Right atrium auricular region (tissue), 2 donors: ENCODE measurements around the gene KLHL26. TPM values are rescaled to one million over a fixed set of nuclear protein-coding genes. Genes with fewer than 3 reads are reported as not detected.
A peak's percentile ranks its signal among the peaks of the same experiment; 100 is the strongest.

Experiments
- DNase-seq: peaks from one replicate; pipeline ENCODE4 v3.0.0-alpha.2; 2019; ENCODE audit warnings: low spot score
- H3K27ac ChIP-seq, 2 donors: fragments of 200-600 bp; sonication (generic); 1 replicate in 1 of 2; 2 replicates in 1 of 2; pipeline ENCODE4 v1.5.1; 2016 to 2019
- H3K27me3 ChIP-seq, 2 donors: fragments of 200-600 bp; sonication (generic); one replicate each; pipeline versions ENCODE4 v1.5.1 to v1.6.0; 2017 to 2019
- H3K36me3 ChIP-seq: fragments of 200-600 bp; sonication (generic); one replicate; pipeline ENCODE4 v1.5.1; 2016
- H3K4me1 ChIP-seq, 2 donors: fragments of 200-600 bp; sonication (generic); one replicate each; pipeline versions ENCODE4 v1.5.1 to v1.6.0; 2017 to 2019
- H3K4me3 ChIP-seq, 2 donors: fragments of 200-600 bp; sonication (generic); 1 replicate in 1 of 2; 2 replicates in 1 of 2; pipeline ENCODE4 v1.5.1; 2017 to 2019; ENCODE audit warnings: mild to moderate bottlenecking in 1 of 2, moderate library complexity in 1 of 2
- H3K9me3 ChIP-seq, 2 donors: fragments of 200-600 bp; sonication (generic); one replicate each; pipeline ENCODE4 v1.5.1; 2019
- total RNA-seq, 2 donors: library from RNA; depleted of rRNA; stranded (reverse); fragments of >200 nt; gene quantifications; one replicate each; pipeline ENCODE4 v1.1.0, GENCODE V29; 2016
- TF ChIP-seq, protein P1 (sequence below), 2 donors: fragments of 200-600 bp; sonication (generic); IDR thresholded peaks; one replicate each; pipeline ENCODE4 v1.5.1; 2019; ENCODE audit warnings: antibody characterized with exemption in 2 of 2

KLHL26 gene
- total RNA-seq, 2 donors from 2014 or later, result 5.7 to 11.3 TPM

DNA sequence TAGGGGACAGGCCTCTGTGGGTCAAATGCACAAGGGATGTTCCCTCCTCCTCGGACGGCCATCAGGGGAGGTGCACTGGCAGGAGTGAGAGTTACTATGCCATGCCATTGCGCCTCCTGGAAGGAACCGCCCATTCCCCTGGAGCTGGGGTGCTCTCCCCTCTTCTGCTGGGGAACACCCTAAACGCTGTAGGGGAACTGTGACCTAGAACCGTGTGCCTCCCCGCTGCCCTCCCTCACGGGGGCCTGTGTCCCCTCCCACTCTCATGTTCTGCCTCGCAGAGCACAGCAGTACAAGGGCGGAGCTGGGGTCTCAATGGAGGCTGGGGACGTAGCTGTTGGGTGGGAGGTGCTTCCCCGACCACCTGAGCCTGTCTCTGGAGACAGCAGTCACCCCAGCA, 29.5 kb downstream of the KLHL26 start:
- Histone ChIP-seq H3K27ac (peak overlapping the region; percentile 79 to 85), H3K4me1 (peaks cover 0 to 32% of the 10 kb centered on the region in 2 donors), H3K9me3 (no peaks in the 10 kb centered on the region), H3K36me3 (peaks cover 27% of the 10 kb centered on the region), H3K4me3 (no peak overlapping the region), H3K27me3 (no peaks in the 10 kb centered on the region)
- no peak for DNase-seq
- TF ChIP-seq, protein P1, sequence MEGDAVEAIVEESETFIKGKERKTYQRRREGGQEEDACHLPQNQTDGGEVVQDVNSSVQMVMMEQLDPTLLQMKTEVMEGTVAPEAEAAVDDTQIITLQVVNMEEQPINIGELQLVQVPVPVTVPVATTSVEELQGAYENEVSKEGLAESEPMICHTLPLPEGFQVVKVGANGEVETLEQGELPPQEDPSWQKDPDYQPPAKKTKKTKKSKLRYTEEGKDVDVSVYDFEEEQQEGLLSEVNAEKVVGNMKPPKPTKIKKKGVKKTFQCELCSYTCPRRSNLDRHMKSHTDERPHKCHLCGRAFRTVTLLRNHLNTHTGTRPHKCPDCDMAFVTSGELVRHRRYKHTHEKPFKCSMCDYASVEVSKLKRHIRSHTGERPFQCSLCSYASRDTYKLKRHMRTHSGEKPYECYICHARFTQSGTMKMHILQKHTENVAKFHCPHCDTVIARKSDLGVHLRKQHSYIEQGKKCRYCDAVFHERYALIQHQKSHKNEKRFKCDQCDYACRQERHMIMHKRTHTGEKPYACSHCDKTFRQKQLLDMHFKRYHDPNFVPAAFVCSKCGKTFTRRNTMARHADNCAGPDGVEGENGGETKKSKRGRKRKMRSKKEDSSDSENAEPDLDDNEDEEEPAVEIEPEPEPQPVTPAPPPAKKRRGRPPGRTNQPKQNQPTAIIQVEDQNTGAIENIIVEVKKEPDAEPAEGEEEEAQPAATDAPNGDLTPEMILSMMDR (IDR thresholded peaks at IDR 0.05), result no peak

DNA sequence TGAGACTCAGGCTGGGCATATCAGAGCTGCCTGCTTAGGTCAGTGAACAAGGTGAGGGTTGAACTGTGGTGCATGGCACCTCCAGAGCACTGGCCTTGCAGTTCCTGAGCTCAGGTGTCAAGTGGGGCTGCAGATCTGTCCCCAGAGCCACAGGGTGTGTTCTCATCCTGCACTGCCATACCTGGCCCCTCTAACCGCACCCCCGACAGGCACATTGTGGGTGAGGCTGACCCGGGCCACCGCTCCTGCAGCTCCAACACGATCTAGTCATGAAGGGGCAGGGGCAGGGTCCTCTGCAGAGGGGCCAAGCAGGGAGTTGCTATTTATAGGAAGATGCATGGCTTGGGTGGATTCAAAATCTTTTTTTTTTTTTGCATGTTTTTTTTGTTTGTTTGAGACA, 30.0 kb downstream of the KLHL26 start:
- peaks cover 0 to 35% of the 10 kb centered on the region in 2 donors for H3K4me1 ChIP-seq
- H3K4me3 ChIP-seq, result no peak overlapping the region
- peaks cover 27% of the 10 kb centered on the region for H3K36me3 ChIP-seq

DNA sequence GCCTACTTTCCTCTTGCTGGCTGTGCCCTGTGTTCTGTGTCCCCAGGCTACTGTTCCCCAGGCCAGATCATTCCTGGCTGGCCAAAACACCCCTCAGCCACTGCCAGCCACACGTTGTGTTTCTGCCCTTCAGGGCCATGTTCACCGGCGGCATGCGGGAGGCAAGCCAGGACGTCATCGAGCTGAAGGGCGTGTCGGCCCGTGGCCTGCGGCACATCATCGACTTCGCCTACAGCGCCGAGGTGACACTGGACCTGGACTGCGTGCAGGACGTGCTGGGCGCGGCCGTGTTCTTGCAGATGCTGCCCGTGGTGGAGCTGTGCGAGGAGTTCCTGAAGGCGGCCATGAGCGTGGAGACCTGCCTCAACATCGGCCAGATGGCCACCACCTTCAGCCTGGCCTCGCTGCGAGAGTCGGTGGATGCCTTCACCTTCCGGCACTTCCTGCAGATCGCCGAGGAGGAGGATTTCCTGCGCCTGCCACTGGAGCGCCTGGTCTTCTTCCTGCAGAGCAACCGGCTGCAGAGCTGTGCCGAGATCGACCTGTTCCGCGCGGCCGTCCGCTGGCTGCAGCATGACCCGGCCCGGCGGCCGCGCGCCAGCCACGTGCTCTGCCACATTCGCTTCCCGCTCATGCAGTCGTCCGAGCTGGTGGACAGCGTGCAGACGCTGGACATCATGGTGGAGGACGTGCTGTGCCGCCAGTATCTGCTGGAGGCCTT, 30.9 kb downstream of the KLHL26 start:
- peaks cover 27% of the 10 kb centered on the region for H3K36me3 ChIP-seq

More for the DNA sequence above, 30.0 kb downstream of the KLHL26 start:
- Histone ChIP-seq H3K27me3 (no peaks in the 10 kb centered on the region), H3K27ac (peak overlapping the region; percentile 79 to 85), H3K9me3 (no peaks in the 10 kb centered on the region)
- no peak for DNase-seq
- TF ChIP-seq, protein P1 (IDR thresholded peaks at IDR 0.05), result no peak

DNA sequence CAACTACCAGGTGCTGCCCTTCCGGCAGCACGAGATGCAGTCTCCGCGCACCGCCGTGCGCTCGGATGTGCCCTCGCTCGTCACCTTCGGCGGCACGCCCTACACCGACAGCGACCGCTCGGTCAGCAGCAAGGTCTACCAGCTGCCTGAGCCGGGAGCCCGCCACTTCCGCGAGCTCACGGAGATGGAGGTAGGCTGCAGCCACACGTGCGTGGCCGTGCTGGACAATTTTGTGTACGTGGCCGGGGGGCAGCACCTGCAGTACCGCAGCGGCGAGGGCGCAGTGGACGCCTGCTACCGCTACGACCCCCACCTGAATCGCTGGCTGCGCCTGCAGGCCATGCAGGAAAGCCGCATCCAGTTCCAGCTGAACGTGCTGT, 31.4 kb downstream of the KLHL26 start:
- TF ChIP-seq, protein P1 (IDR thresholded peaks at IDR 0.05), result no peak

More for the DNA sequence above, 30.9 kb downstream of the KLHL26 start:
- Histone ChIP-seq H3K4me3 (no peak overlapping the region), H3K9me3 (no peaks in the 10 kb centered on the region), H3K27me3 (no peaks in the 10 kb centered on the region), H3K27ac (no peak overlapping the region), H3K4me1 (peaks cover 0 to 42% of the 10 kb centered on the region in 2 donors)
- DNase-seq, result no peak
- TF ChIP-seq, protein P1 (IDR thresholded peaks at IDR 0.05), result no peak

DNA sequence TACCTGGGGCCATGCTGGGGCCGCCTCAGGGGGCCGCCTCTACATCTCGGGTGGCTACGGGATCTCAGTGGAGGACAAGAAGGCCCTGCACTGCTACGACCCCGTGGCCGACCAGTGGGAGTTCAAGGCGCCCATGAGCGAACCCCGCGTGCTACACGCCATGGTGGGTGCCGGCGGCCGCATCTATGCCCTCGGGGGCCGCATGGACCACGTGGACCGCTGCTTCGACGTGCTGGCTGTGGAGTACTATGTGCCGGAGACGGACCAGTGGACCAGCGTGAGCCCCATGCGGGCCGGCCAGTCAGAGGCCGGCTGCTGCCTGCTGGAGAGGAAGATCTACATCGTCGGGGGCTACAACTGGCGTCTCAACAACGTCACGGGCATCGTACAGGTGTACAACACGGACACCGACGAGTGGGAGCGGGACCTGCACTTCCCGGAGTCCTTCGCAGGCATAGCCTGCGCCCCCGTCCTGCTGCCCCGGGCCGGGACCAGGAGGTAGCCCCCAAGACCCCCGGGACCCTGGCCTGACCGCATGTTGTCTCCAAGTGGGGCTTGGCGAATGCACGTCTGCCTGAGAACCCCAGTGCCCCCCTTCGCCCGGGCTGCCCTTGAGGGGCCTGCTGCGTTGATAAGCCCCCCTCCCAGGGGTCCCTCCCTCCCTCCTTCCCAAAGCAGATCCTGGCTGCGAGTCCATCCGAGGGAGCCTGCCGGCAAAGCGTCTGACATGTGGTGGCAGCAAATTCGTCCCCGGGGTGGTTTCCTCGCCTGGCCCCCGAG, 32.1 kb downstream of the KLHL26 start:
- Histone ChIP-seq H3K27ac (no peak overlapping the region), H3K4me1 (peaks cover 0 to 38% of the 10 kb centered on the region in 2 donors), H3K36me3 (peaks cover 27% of the 10 kb centered on the region), H3K9me3 (no peaks in the 10 kb centered on the region), H3K4me3 (no peak overlapping the region), H3K27me3 (no peaks in the 10 kb centered on the region)
- DNase-seq, result no peak
- TF ChIP-seq, protein P1 (IDR thresholded peaks at IDR 0.05), result no peak

More for the DNA sequence above, 31.4 kb downstream of the KLHL26 start:
- Histone ChIP-seq H3K9me3 (no peaks in the 10 kb centered on the region), H3K4me1 (peaks cover 0 to 42% of the 10 kb centered on the region in 2 donors), H3K27ac (no peak overlapping the region), H3K27me3 (no peaks in the 10 kb centered on the region), H3K4me3 (no peak overlapping the region), H3K36me3 (peaks cover 27% of the 10 kb centered on the region)
- DNase-seq, result no peak
